ENCODE data around the gene TUBGCP3. TPM values are rescaled to one million over a fixed set of nuclear protein-coding genes. Genes with fewer than 3 reads are reported as not detected.

Gene TUBGCP3
- total RNA-seq, 1 experiment from 2014 or later, result 51.4 TPM

DNA sequence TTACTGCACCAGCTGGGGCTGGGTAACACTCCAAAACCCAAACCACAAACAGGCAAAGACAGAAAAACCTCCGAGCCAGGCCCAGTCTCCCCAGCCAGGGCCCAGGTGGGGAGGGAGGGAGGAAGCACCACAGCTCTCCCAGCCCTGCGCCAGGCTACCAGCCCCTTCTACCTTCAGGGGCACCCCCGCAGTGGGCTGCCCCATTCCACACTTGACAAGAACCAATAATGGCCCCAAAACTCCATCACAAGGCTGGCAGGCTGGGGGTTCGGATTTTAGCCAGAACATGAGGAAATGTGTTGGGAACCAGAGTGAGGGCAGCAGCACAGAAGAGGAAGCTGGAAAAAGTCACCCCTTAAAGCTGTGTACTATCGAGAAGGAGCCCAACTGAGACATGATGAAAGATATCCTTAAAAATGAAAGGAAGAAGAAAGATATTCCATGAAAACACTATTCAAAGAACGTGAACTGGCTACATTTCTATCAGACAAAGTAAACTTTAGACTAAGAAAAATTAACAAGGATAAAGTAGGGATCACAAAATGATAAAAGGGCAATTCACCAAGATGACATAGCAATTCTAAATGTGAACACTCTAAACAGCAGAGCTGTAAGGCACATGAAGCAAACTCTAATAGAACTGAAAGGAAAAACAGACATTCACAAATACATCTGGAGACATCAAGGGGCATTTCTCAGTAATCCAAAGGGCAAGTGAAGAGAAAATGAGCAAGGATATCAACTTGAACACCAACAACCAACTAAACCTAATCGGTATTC lies 12.9 kb downstream of the TUBGCP3 start (continued):
- TF ChIP-seq, protein P1, sequence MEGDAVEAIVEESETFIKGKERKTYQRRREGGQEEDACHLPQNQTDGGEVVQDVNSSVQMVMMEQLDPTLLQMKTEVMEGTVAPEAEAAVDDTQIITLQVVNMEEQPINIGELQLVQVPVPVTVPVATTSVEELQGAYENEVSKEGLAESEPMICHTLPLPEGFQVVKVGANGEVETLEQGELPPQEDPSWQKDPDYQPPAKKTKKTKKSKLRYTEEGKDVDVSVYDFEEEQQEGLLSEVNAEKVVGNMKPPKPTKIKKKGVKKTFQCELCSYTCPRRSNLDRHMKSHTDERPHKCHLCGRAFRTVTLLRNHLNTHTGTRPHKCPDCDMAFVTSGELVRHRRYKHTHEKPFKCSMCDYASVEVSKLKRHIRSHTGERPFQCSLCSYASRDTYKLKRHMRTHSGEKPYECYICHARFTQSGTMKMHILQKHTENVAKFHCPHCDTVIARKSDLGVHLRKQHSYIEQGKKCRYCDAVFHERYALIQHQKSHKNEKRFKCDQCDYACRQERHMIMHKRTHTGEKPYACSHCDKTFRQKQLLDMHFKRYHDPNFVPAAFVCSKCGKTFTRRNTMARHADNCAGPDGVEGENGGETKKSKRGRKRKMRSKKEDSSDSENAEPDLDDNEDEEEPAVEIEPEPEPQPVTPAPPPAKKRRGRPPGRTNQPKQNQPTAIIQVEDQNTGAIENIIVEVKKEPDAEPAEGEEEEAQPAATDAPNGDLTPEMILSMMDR (IDR thresholded peaks at IDR 0.05 in 2 of 3, conservative IDR thresholded peaks at IDR 0.05 in 1 of 3; ENCODE audit: borderline replicate concordance in 1 of 3, insufficient read depth in 1 of 3, low read depth in 2 of 3, low read length in 2 of 3), result no peak
- TF ChIP-seq FOSL1 (IDR thresholded peaks at IDR 0.05; ENCODE audit: low read depth), result no peak
- no peak for TF ChIP-seq SIN3A (IDR thresholded peaks at IDR 0.05; ENCODE audit: low read depth)
- TF ChIP-seq, protein P2, sequence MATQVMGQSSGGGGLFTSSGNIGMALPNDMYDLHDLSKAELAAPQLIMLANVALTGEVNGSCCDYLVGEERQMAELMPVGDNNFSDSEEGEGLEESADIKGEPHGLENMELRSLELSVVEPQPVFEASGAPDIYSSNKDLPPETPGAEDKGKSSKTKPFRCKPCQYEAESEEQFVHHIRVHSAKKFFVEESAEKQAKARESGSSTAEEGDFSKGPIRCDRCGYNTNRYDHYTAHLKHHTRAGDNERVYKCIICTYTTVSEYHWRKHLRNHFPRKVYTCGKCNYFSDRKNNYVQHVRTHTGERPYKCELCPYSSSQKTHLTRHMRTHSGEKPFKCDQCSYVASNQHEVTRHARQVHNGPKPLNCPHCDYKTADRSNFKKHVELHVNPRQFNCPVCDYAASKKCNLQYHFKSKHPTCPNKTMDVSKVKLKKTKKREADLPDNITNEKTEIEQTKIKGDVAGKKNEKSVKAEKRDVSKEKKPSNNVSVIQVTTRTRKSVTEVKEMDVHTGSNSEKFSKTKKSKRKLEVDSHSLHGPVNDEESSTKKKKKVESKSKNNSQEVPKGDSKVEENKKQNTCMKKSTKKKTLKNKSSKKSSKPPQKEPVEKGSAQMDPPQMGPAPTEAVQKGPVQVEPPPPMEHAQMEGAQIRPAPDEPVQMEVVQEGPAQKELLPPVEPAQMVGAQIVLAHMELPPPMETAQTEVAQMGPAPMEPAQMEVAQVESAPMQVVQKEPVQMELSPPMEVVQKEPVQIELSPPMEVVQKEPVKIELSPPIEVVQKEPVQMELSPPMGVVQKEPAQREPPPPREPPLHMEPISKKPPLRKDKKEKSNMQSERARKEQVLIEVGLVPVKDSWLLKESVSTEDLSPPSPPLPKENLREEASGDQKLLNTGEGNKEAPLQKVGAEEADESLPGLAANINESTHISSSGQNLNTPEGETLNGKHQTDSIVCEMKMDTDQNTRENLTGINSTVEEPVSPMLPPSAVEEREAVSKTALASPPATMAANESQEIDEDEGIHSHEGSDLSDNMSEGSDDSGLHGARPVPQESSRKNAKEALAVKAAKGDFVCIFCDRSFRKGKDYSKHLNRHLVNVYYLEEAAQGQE (IDR thresholded peaks at IDR 0.05; ENCODE audit: low read depth), result no peak
- no peak for TF ChIP-seq TCF7L2 (IDR thresholded peaks at IDR 0.05; ENCODE audit: borderline replicate concordance, extremely low read depth, insufficient read depth, insufficient read length)
- no peak for TF ChIP-seq CBX3 (IDR thresholded peaks at IDR 0.05; ENCODE audit: low read depth)
- no peak for TF ChIP-seq SRF (IDR thresholded peaks at IDR 0.05; ENCODE audit: low read depth)

DNA sequence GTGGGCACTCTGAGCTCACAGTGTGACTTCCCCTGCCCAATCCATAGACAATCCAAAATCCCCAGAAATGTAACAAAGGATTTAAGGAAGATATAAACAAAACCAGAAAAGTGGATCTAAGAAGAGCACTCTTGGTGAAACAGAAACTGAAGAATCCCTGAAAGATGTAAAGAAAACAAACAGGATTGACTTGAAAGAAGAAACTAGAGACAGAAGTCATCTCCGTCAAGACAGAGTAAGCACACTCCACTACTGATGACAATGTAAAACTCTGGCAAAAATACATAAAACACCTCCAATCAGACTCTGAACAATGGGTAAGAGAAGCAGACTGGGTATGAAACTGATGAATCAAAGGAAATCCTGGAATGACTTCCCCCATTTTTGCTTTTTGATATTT lies 13.5 kb downstream of the TUBGCP3 start:
- H4K20me1 ChIP-seq (ENCODE audit: insufficient read depth), result peaks cover 14% of the 10 kb centered on the region; the same call in 1 of the 2 replicates
- ATAC-seq, result no peak
- CTCF ChIA-PET, result no interaction called here
- TF ChIP-seq JUND (IDR thresholded peaks at IDR 0.05) (no peak), ELF1 (IDR thresholded peaks at IDR 0.05; ENCODE audit: borderline replicate concordance, low read depth) (no peak), ZNF274 (IDR thresholded peaks at IDR 0.05; ENCODE audit: low read depth, low read length) (no peak), SIN3A (IDR thresholded peaks at IDR 0.05; ENCODE audit: low read depth) (no peak), EZH2phosphoT487 (IDR thresholded peaks at IDR 0.05; ENCODE audit: borderline replicate concordance) (no peak), RAD21 (IDR thresholded peaks at IDR 0.05; ENCODE audit: low read depth) (no peak), EGR1 (IDR thresholded peaks at IDR 0.05; ENCODE audit: low read depth) (no peak), EZH2 (IDR thresholded peaks at IDR 0.05) (no peak), CEBPB (IDR thresholded peaks at IDR 0.05; ENCODE audit: low read depth) (no peak)
- TF ChIP-seq, protein P3, sequence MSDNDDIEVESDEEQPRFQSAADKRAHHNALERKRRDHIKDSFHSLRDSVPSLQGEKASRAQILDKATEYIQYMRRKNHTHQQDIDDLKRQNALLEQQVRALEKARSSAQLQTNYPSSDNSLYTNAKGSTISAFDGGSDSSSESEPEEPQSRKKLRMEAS (IDR thresholded peaks at IDR 0.05), result no peak
- TF ChIP-seq, protein P2 (IDR thresholded peaks at IDR 0.05; ENCODE audit: low read depth), result no peak

More for the DNA sequence above, 13.5 kb downstream of the TUBGCP3 start:
- H3K9ac ChIP-seq (ENCODE audit: low read length), result no peak overlapping the region
- no peaks in the 10 kb centered on the region for H3K27me3 ChIP-seq (ENCODE audit: insufficient read depth, low read length)
- no peaks in the 10 kb centered on the region for H3K9me2 ChIP-seq (ENCODE audit: insufficient read depth)
- H3K4me2 ChIP-seq (ENCODE audit: low read length), result no peak overlapping the region
- H3K79me2 ChIP-seq (ENCODE audit: insufficient read depth, low read length), result peaks cover 98% of the 10 kb centered on the region
- peaks cover 0 to 5% of the 10 kb centered on the region in 2 experiments; a peak in 1 of 4 replicates for H3K4me1 ChIP-seq (ENCODE audit: control insufficient read depth in 1 of 2, insufficient read depth in 2 of 2, low read length in 2 of 2)
- no peaks in the 10 kb centered on the region for H3K36me3 ChIP-seq (ENCODE audit: control insufficient read depth in 1 of 2, insufficient read depth in 2 of 2, low read length in 2 of 2)
- no TSS peak for BruUV-seq (replicated peaks)
- no peak overlapping the region for H3K27ac ChIP-seq (ENCODE audit: low read depth, low read length)
- ChIA-PET POLR2A (no interaction called here), RAD21 (ENCODE audit: low non-redundant PET in 1 of 2, low total read pairs in 2 of 2, uncharacterized antibody in 2 of 2, unreplicated experiment in 2 of 2) (no interaction called here)
- H3K4me3 ChIP-seq (replicated peaks in 1 of 2; ENCODE audit: low read depth in 1 of 2, low read length in 2 of 2), result no peak overlapping the region
- intact Hi-C loops (cut with micrococcal nuclease), result no loop called here
- no peak overlapping the region for H2AFZ ChIP-seq (ENCODE audit: low read depth, low read length, poor library complexity, severe bottlenecking)
- DNase-seq (ENCODE audit: low read depth, low spot score), result no peak
- H3K9me3 ChIP-seq (ENCODE audit: control insufficient read depth in 1 of 2, insufficient read depth in 1 of 2, low read depth in 1 of 2, low read length in 2 of 2), result no peaks in the 10 kb centered on the region

Data from HCT116 (cell line).